Activated B cell treated with CpG ODN at 0.5 μM for 24 hours (primary cell): ENCODE measurements around the gene TDRD9. TPM values are rescaled to one million over a fixed set of nuclear protein-coding genes. Genes with fewer than 3 reads are reported as not detected.
A peak's percentile ranks its signal among the peaks of the same experiment; 100 is the strongest.

Source experiments
- ATAC-seq: fragments of 200-7000 bp; cut with Tn5 transposase; one replicate; pipeline ENCODE4 v1.10.0; 2021; ENCODE audit warnings: low read depth, mild to moderate bottlenecking, moderate library complexity
- CTCF ChIA-PET: fragments of 350-600 bp; sonication (Branson Sonifier 250); formaldehyde crosslinking; loops from one replicate; lab custom pipeline; 2021; ENCODE audit warnings: antibody characterized with exemption; lab: Charles Lee
- POLR2A ChIA-PET: fragments of 350-600 bp; sonication (Branson Sonifier 250); formaldehyde crosslinking; loops from one replicate; lab custom pipeline; 2021; ENCODE audit warnings: antibody characterized with exemption; lab: Charles Lee
- DNase-seq: peaks from one replicate; pipeline ENCODE4 v3.0.0; 2022
- H3K27ac Mint-ChIP-seq: one replicate; pipeline ENCODE4 v1.8.0; 2020; ENCODE audit warnings: mixed read lengths
- H3K27me3 Mint-ChIP-seq: one replicate; pipeline ENCODE4 v1.8.0; 2021; ENCODE audit warnings: mixed read lengths
- H3K36me3 Mint-ChIP-seq: one replicate; pipeline ENCODE4 v1.8.0; 2021; ENCODE audit warnings: low read depth, mixed read lengths
- H3K4me1 Mint-ChIP-seq: one replicate; pipeline ENCODE4 v1.8.0; 2021; ENCODE audit warnings: mixed read lengths
- H3K4me3 Mint-ChIP-seq: one replicate; pipeline ENCODE4 v1.8.0; 2020; ENCODE audit warnings: mild to moderate bottlenecking, mixed read lengths
- H3K9me3 Mint-ChIP-seq: one replicate; pipeline ENCODE4 v1.8.0; 2020; ENCODE audit warnings: mixed read lengths
- intact Hi-C: fragments of 100-400 bp; cut with micrococcal nuclease; formaldehyde crosslinking; loops from one replicate; pipeline ENCODE4 v1.15.1; 2024
- total RNA-seq: library from RNA; stranded (reverse); gene quantifications from 2 replicates; pipeline ENCODE4 v1.2.3, GENCODE V29; 2022
- TF ChIP-seq, protein P1 (sequence below): fragments of 200-600 bp; IDR thresholded peaks from one replicate; pipeline ENCODE4 v1.8.0; 2022; ENCODE audit warnings: antibody characterized with exemption, mild to moderate bottlenecking

Gene TDRD9
- total RNA-seq, 1 donor from 2014 or later: 3.1 TPM

DNA sequence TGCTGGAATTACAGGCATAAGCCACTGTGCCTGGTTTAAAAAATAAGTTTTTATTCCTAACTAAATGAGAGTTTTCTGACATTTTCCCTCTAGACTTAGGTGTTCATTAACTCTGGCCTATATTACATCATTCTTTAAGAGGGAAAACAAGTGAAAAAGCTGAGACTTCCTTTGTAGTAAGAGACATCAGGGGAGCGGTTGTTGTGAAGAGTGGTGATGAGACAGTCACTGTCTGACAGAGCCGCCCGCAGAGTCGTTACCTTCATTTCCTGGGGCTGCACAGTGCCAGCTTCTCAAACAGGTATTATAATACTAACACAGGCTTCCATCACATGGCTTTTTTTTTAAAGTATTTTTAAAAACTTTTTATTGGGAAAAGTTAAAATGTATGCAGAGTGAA lies 19.7 kb upstream of the TDRD9 start:
- DNase-seq (no peak), ATAC-seq (no peak)
- intact Hi-C loops: no loop called here
- Mint-ChIP-seq H3K4me3 (no peak overlapping the region), H3K36me3 (peaks cover 29% of the 10 kb centered on the region), H3K4me1 (peaks cover 7% of the 10 kb centered on the region), H3K27me3 (no peaks in the 10 kb centered on the region), H3K9me3 (no peaks in the 10 kb centered on the region), H3K27ac (no peak overlapping the region)
- TF ChIP-seq, protein P1, sequence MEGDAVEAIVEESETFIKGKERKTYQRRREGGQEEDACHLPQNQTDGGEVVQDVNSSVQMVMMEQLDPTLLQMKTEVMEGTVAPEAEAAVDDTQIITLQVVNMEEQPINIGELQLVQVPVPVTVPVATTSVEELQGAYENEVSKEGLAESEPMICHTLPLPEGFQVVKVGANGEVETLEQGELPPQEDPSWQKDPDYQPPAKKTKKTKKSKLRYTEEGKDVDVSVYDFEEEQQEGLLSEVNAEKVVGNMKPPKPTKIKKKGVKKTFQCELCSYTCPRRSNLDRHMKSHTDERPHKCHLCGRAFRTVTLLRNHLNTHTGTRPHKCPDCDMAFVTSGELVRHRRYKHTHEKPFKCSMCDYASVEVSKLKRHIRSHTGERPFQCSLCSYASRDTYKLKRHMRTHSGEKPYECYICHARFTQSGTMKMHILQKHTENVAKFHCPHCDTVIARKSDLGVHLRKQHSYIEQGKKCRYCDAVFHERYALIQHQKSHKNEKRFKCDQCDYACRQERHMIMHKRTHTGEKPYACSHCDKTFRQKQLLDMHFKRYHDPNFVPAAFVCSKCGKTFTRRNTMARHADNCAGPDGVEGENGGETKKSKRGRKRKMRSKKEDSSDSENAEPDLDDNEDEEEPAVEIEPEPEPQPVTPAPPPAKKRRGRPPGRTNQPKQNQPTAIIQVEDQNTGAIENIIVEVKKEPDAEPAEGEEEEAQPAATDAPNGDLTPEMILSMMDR: no peak
- POLR2A ChIA-PET: no interaction called here
- CTCF ChIA-PET: interaction anchor here (5.5 kb wide), 1 partner anchor 102 kb away, joined by 75 read pairs; no protein-coding TSS in a partner anchor

DNA sequence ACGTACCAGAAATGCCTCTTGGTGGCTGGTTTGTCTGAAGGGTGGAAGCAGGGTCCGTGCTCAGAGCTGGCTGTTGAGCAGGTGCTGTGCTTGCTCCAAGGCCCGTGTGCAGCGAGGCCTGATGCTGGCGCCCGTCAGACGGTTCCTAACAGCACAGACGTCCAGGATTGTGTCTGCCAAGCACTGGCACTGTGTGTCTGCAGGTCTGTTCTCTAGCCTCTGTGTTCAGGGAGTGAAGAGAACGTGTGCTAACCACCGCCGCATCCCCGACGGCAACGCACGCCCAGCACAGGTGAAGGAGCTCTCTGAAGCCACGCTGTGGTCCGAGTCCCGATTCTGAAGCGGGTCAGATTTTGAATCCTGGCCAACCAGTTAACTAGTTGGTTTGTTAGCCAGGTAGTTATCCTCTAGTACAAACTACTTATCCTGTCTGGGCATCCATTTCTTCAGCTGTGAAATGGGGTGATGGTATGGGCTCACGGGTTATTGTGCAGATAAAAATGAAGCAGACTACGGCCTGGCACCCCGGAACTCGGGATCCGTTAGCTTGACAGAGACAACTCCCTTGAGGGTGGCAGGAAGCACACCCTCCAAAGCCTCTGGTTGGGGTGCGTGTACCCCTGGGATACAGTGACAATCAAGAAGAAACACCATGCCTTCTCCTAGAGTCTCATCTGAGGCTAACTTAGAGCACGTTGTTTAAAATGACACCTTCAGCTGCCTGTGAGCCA lies 18.6 kb upstream of the TDRD9 start:
- H3K4me3 Mint-ChIP-seq: no peak overlapping the region
- CTCF ChIA-PET: interaction anchor here (0.9 to 5.5 kb wide), 7 partner anchors 9 to 118 kb away, joined by 3 to 75 read pairs (median 4); no protein-coding TSS in a partner anchor
- peaks cover 38% of the 10 kb centered on the region for H3K36me3 Mint-ChIP-seq
- intact Hi-C loops: loop anchor here (1.0 kb wide), 2 partner anchors 101 to 337 kb away; no protein-coding TSS in a partner anchor
- ATAC-seq (peak; percentile 14), DNase-seq (no peak)
- POLR2A ChIA-PET: interaction anchor here (1.0 kb wide), 1 partner anchor 11 kb away, joined by 3 read pairs; no protein-coding TSS in a partner anchor
- H3K27me3 Mint-ChIP-seq: no peaks in the 10 kb centered on the region
- no peak overlapping the region for H3K27ac Mint-ChIP-seq
- H3K4me1 Mint-ChIP-seq: peaks cover 7% of the 10 kb centered on the region
- TF ChIP-seq, protein P1: no peak
- H3K9me3 Mint-ChIP-seq: no peaks in the 10 kb centered on the region

- POLR2A ChIA-PET: interaction anchor here (1.0 kb wide), 1 partner anchor 11 kb away, joined by 3 read pairs; no protein-coding TSS in a partner anchor
- CTCF ChIA-PET: interaction anchor here (0.6 to 5.5 kb wide), 9 partner anchors 10 to 119 kb away, joined by 3 to 75 read pairs (median 3); no protein-coding TSS in a partner anchor
- Mint-ChIP-seq H3K4me1 (peaks cover 7% of the 10 kb centered on the region), H3K4me3 (peak overlapping the region; percentile 33), H3K36me3 (peaks cover 42% of the 10 kb centered on the region), H3K27ac (no peak overlapping the region), H3K27me3 (no peaks in the 10 kb centered on the region), H3K9me3 (no peaks in the 10 kb centered on the region)
- peak; percentile 79 for ATAC-seq
- peak; percentile 30 for DNase-seq
- TF ChIP-seq, protein P1: no peak
- intact Hi-C loops: loop anchor here (1.0 kb wide), 2 partner anchors 102 to 338 kb away; no protein-coding TSS in a partner anchor
Measured at GRCh38 chr14:103910262-103910935, 17.9 kb upstream of the TDRD9 start.

GRCh38 chr14:103910984-103911383 lies 17.3 kb upstream of the TDRD9 start:
- Mint-ChIP-seq H3K36me3 (peaks cover 46% of the 10 kb centered on the region), H3K4me3 (no peak overlapping the region), H3K27me3 (no peaks in the 10 kb centered on the region), H3K9me3 (no peaks in the 10 kb centered on the region), H3K4me1 (peaks cover 9% of the 10 kb centered on the region), H3K27ac (no peak overlapping the region)
- intact Hi-C loops: loop anchor here (1.0 kb wide), 2 partner anchors 103 to 339 kb away; no protein-coding TSS in a partner anchor
- TF ChIP-seq, protein P1: no peak
- no peak for ATAC-seq
- ChIA-PET CTCF (interaction anchor here (0.6 to 5.5 kb wide), 7 partner anchors 10 to 105 kb away, joined by 3 to 75 read pairs (median 3); a partner anchor contains a TSS), POLR2A (interaction anchor here (1.0 kb wide), 1 partner anchor 10 kb away, joined by 3 read pairs; no protein-coding TSS in a partner anchor)
- no peak for DNase-seq
